GM19193 (cell line): ENCODE data around the gene NT5C1B.

Source experiments
- POLR2A ChIP-seq: IDR thresholded peaks from 4 replicates; pipeline ENCODE4 v1.6.1; 2011; ENCODE audit not compliant: insufficient read depth, insufficient read length; ENCODE audit errors: extremely low read depth

Gene NT5C1B

DNA sequence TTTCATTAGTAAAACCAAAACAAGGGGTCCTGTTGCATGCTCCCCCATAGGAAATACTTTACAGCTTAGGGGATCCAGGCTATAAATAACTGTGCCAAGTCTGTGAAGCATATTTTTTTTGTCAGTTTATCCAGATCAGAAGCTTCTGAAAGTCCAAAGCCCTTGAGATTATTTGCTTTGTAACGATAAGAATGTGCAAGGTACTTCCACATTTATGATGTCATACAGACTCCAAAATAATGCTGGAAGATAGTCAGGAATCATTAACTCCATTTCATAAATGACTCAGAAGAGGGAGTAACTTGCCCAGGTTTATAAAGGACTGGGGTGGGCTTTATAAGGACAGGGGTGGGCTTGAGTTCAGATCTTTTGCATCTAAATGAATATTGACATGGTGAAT, 58.2 kb downstream of the NT5C1B start:
- no peak for TF ChIP-seq POLR2A

DNA sequence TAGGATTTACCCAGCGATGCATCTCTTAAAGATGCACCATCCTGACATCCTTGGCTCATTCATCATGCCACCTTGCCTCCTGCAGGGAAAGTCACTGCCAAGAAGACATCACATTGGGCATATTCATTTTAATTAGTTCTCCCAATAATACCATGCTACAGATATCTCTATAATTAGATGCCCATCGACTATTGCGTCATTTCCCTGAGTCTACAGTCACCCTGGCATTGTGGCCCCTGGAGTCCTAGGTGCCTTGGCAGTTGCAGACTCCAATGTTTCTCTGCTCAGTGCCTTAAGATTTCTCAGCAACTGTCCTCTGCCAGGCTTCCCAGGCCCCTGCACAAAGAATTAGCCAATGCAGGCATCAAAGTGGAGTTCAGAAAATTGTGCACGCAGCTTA, 61.5 kb downstream of the NT5C1B start:
- no peak for TF ChIP-seq POLR2A

GRCh38 chr2:18527326-18527725, 62.0 kb downstream of the NT5C1B start:
- TF ChIP-seq POLR2A, result no peak

- no peak for TF ChIP-seq POLR2A
Observed at GRCh38 chr2:18526429-18526828, 62.9 kb downstream of the NT5C1B start.

DNA sequence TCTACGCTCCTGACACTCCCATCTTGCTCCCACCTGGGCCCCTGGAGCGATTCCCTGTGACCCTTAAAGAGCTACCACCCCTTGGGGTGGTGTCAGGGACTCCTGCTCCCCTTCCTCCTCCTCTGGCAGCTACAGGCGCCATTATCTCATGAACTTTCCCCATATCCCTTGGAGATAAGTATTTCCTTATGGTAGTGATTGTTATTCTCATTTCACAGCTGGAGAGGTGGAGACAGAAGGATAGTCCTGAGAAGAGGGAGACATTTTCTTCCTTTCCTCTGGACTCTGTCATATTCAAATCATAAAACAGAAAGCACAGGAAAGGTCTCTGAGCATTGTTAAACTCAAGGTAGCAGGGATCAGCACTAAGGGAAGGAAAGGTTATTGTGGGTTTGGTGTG, 63.5 kb downstream of the NT5C1B start:
- TF ChIP-seq POLR2A, result no peak

DNA sequence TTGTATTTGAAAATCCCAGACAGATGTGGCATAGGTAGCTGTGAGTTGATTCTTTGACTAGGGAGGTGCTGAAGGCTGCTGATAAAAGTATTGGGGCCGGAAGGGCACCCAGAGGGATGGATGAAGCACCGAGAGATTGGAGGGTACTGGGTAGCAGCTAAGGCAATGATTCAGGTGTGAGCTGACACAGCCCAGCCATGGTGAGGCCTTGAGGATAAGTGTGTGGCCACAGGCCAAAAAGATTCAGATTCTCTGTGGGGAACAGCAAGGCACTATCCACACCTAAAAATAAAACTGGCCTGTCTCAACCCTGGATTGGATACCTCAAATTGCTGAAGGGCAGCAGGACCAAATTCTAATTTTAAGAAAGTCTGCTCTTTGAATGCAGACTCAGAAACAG, 64.1 kb downstream of the NT5C1B start:
- no peak for TF ChIP-seq POLR2A

DNA sequence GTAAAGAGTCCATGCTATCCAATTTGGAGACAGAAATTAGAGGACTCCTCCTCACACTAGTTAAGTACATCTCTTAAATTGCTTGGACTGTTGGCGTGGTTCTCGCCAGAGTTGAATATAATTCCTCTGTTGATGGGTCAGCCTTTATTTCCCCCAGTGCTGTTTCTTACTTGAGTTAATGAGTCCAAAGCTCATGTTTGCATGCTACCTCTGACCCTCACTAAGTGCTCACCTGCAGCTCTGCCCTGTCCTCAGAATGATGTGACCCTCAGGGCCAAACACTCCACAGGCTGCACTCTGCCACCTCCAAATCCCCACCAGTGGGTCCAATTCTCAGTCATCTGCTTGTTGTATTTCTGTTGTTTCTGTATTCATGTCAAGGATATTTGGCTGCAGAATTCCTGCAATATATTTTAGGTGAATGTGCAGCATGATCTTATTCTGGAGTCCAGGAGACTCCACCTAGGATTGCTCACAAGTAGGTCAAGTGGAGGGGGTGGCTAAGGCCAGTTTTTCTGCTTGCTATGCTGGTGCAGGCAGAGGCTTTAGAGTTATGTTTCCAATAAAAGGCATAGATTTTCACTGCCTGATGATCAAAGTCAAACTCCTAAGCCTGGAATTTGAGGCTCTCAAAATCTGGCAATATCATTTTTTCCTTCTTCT, 66.8 kb downstream of the NT5C1B start:
- TF ChIP-seq POLR2A, result no peak

DNA sequence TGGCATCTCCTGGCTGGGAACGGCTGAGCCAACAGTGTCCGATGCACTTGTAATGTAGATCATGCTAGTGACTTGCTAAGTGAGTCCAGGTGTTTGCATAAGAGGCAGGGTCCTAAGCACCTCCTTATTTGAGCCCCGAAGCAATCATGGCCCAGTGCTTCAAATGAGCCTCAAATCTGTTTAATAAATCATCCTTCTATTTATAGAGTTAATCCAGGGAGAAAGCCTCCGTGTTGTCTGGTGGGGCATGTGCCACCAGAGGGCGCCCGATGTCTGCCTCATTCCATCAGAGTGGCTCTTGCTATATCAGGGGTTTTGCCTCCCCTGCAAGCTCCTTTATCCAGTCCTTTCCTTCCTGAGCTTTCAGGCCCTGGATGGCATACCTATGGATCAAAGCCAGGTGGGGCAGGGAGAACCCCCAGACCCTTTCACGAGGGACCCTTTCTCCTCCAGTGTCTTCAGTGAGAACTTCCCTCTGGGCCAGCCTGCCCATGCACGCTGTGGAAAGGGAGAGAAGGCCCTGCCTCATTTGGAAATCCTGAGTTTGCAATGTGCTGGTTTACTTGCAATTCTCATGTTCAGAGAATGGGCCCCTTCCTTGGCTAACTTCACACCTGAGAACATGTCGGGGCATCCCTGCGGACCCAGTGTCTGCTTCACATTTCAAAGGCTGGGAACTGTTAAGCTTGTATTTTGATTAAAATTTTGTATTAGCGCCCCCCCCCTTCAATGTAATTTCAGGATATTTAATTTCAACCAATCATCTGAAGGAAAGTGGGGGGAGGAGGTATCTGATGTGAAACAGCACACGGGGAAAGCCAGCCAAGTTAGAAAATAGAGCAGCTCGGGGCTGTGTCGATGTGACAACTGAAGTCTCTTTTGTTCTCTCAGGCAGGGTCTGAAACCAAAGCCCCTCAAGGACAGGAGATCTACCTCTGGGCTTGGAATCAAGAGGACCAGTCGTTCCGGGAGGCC, 68.6 kb downstream of the NT5C1B start:
- TF ChIP-seq POLR2A, result no peak

DNA sequence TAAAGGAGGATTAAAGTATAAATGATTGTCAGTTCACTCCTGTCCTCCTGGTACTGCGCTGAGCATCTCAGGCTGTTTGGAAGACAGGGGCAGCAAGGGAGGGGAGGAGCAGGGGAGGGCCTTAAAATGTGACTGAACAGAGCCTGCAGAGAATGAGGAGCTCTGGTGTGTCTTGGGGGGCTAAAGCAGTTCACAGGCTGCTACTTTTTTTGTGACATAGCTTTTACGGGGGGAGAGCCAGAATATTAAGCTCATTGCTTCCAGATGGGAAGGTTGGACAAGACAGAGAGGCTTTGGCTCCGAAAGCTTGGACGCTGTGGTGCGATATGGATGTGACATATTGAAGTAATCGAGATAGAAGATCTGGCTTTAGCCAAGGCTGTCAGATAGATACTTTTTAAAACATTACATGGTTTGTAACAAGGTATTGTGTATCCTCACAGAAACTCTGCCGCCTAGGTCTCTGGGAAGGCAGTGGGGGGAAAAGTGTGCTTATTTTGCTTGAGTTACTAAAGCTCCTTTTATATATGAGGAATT, 69.4 kb downstream of the NT5C1B start:
- TF ChIP-seq POLR2A, result no peak

GRCh38 chr2:18518116-18519111, 71.0 kb downstream of the NT5C1B start:
- no peak for TF ChIP-seq POLR2A

GRCh38 chr2:18517386-18517785, 72.0 kb downstream of the NT5C1B start:
- TF ChIP-seq POLR2A, result no peak

GRCh38 chr2:18516112-18516511, 73.3 kb downstream of the NT5C1B start:
- TF ChIP-seq POLR2A, result no peak

DNA sequence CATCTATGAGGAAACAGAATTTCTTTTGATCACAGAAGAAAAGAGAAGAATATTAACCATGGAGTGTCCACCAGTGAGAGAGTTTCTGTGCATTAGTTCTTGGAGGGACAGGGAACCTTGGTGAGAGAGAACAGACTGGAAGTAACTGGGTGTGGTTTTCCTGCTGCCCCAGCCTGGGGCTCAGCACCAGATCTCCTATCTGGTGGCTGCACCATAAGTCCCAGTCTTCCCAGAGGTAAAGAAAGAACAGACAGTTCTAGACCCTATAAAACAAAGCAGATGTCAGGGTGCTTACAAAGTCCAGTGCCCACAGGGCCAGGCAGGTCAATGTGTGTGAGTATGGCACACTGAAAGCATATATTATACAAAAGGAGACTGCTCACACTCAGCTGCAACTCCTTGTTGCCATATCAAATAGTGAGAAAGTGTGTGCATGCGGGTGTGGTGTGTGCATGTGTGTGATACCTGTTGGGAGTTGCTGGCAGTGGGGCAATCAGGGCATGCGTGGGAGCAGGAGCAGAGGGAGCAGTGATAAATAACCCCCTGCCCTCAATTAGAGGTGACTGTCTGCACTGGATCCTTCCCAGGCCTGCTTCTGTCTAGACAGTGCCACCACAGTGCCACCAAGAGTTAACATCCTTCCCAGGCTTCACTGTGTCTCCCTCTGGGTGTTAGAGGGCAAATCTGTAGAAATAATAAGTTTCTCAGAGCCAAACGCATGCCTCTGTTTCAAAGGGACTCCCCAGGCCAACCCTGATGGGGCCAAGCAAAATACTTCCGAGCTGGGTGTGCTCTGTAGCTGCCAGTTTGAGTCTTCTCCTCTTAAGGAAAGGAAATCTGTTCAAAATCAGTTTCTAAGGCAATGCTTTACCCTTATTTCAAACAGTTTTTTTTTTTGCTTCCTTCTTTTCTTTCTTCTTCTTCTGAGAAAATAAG, 74.6 kb downstream of the NT5C1B start:
- no peak for TF ChIP-seq POLR2A
